ENCODE data around the gene PPP1R18. TPM values are rescaled to one million over a fixed set of nuclear protein-coding genes. Genes with fewer than 3 reads are reported as not detected.

PPP1R18 gene
- total and polyA plus RNA-seq, 9 of the 15 experiments (the other 6 are each of a cell fraction or from before 2014, with no cell fraction given), result 12.0 to 99.2 (median 42.6) TPM

DNA sequence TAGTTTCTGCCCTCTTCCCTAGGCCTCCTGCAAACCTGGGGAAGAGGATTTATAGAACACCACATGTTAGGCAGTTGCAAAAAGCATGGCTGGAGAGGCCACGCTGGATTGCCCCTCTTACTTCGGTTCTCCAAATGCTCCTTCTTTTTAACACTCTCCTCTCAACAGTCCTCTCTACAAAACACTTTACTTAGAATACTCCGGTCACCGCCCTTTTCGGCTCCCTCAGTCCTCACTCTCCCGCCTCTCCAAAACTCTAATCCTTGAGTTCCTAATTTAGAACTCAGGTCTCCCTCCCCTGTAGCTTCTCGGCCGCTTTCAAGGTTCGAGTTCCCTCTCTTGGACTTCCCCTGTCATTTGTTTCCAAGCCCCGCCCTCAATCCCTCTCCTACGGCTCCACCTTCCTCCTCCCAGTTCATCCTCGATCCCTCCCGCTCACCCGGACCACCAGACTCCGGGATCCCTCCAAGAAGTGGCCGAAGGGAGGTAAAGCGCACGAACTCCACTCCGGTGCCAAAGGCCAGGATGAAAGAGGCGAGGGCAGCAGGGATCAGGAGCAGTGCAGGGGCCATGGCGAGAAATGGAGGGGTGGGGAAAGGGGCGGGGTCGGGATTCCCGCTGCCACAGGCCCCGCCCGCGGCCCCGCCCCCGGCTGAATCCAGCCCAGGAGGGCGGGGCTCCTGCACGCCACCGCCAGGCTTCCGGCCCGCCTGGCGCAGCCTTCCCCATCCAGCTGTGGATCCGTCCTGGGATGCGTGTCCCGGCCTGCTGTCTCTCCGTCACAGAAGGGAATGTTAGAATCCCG, 4.2 kb upstream of the PPP1R18 start, which contains the start of gene NRM (continued):
- TF ChIP-seq, protein P1, sequence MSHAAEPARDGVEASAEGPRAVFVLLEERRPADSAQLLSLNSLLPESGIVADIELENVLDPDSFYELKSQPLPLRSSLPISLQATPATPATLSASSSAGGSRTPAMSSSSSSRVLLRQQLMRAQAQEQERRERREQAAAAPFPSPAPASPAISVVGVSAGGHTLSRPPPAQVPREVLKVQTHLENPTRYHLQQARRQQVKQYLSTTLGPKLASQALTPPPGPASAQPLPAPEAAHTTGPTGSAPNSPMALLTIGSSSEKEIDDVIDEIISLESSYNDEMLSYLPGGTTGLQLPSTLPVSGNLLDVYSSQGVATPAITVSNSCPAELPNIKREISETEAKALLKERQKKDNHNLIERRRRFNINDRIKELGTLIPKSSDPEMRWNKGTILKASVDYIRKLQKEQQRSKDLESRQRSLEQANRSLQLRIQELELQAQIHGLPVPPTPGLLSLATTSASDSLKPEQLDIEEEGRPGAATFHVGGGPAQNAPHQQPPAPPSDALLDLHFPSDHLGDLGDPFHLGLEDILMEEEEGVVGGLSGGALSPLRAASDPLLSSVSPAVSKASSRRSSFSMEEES (CRISPR knock-in tag; IDR thresholded peaks at IDR 0.05), result no peak
- TF ChIP-seq POLR2AphosphoS5 (IDR thresholded peaks at IDR 0.05; ENCODE audit: control insufficient read depth, insufficient read depth, low read depth, low read length) (peak; percentile 43; the same call in 1 of the 2 replicates), KHSRP (IDR thresholded peaks at IDR 0.05) (no peak), FOSL1 (tag; conservative IDR thresholded peaks at IDR 0.05) (0 out of 2 replicates have a peak, but pooled peaks have one; percentile 11), ZNF707 (CRISPR knock-in tag; conservative IDR thresholded peaks at IDR 0.05) (no peak), ZNF143 (CRISPR knock-in tag; IDR thresholded peaks at IDR 0.05) (no peak), SP2 (IDR thresholded peaks at IDR 0.05; ENCODE audit: extremely low read depth, low read depth, low read length, poor library complexity, severe bottlenecking) (no peak), ZC3H8 (IDR thresholded peaks at IDR 0.05) (no peak), CEBPB (tag; IDR thresholded peaks at IDR 0.05) (no peak), LARP7 (IDR thresholded peaks at IDR 0.05) (no peak), PTRF (tag; IDR thresholded peaks at IDR 0.05) (no peak), TEAD1 (CRISPR knock-in tag; IDR thresholded peaks at IDR 0.05) (no peak), MEIS2 (IDR thresholded peaks at IDR 0.05; ENCODE audit: partially characterized antibody) (no peak), SPI1 (IDR thresholded peaks at IDR 0.05; ENCODE audit: borderline replicate concordance, low read depth, low read length) (peak; percentile 82)
- TF ChIP-seq, protein P2, sequence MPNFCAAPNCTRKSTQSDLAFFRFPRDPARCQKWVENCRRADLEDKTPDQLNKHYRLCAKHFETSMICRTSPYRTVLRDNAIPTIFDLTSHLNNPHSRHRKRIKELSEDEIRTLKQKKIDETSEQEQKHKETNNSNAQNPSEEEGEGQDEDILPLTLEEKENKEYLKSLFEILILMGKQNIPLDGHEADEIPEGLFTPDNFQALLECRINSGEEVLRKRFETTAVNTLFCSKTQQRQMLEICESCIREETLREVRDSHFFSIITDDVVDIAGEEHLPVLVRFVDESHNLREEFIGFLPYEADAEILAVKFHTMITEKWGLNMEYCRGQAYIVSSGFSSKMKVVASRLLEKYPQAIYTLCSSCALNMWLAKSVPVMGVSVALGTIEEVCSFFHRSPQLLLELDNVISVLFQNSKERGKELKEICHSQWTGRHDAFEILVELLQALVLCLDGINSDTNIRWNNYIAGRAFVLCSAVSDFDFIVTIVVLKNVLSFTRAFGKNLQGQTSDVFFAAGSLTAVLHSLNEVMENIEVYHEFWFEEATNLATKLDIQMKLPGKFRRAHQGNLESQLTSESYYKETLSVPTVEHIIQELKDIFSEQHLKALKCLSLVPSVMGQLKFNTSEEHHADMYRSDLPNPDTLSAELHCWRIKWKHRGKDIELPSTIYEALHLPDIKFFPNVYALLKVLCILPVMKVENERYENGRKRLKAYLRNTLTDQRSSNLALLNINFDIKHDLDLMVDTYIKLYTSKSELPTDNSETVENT (CRISPR knock-in tag; IDR thresholded peaks at IDR 0.05), result 0 out of 2 replicates have a peak, but pooled peaks have one; percentile 20
- TF ChIP-seq, protein P3, sequence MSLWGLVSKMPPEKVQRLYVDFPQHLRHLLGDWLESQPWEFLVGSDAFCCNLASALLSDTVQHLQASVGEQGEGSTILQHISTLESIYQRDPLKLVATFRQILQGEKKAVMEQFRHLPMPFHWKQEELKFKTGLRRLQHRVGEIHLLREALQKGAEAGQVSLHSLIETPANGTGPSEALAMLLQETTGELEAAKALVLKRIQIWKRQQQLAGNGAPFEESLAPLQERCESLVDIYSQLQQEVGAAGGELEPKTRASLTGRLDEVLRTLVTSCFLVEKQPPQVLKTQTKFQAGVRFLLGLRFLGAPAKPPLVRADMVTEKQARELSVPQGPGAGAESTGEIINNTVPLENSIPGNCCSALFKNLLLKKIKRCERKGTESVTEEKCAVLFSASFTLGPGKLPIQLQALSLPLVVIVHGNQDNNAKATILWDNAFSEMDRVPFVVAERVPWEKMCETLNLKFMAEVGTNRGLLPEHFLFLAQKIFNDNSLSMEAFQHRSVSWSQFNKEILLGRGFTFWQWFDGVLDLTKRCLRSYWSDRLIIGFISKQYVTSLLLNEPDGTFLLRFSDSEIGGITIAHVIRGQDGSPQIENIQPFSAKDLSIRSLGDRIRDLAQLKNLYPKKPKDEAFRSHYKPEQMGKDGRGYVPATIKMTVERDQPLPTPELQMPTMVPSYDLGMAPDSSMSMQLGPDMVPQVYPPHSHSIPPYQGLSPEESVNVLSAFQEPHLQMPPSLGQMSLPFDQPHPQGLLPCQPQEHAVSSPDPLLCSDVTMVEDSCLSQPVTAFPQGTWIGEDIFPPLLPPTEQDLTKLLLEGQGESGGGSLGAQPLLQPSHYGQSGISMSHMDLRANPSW (CRISPR knock-in tag; IDR thresholded peaks at IDR 0.05), result no peak
- TF ChIP-seq, protein P4, sequence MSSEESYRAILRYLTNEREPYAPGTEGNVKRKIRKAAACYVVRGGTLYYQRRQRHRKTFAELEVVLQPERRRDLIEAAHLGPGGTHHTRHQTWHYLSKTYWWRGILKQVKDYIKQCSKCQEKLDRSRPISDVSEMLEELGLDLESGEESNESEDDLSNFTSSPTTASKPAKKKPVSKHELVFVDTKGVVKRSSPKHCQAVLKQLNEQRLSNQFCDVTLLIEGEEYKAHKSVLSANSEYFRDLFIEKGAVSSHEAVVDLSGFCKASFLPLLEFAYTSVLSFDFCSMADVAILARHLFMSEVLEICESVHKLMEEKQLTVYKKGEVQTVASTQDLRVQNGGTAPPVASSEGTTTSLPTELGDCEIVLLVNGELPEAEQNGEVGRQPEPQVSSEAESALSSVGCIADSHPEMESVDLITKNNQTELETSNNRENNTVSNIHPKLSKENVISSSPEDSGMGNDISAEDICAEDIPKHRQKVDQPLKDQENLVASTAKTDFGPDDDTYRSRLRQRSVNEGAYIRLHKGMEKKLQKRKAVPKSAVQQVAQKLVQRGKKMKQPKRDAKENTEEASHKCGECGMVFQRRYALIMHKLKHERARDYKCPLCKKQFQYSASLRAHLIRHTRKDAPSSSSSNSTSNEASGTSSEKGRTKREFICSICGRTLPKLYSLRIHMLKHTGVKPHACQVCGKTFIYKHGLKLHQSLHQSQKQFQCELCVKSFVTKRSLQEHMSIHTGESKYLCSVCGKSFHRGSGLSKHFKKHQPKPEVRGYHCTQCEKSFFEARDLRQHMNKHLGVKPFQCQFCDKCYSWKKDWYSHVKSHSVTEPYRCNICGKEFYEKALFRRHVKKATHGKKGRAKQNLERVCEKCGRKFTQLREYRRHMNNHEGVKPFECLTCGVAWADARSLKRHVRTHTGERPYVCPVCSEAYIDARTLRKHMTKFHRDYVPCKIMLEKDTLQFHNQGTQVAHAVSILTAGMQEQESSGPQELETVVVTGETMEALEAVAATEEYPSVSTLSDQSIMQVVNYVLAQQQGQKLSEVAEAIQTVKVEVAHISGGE (CRISPR knock-in tag; IDR thresholded peaks at IDR 0.05), result peak; percentile 74 to 94 (median 90); a peak in 5 of 6 replicates
